ENCODE data around the gene CCDC160.
A peak's percentile ranks its signal among the peaks of the same experiment; 100 is the strongest.
"Not testable (repeated sequence)": the region's sequence is repeated elsewhere in the genome, so short reads cannot be mapped to it uniquely, and the experiment has no call there.

The CCDC160 gene

GRCh38 chrX:134236626-134237614, at the start of gene CCDC160:
CCDC160 (plus strand) TSS chrX:134237182; CDS start chrX:134244801, 7,619 bp downstream.
- peak; percentile 85 for DNase-seq (ENCODE audit: low read depth, low spot score)

- no peak for DNase-seq (ENCODE audit: low read depth, low spot score)
Measured at GRCh38 chrX:134191281-134191680, 45.7 kb upstream of the CCDC160 start.

GRCh38 chrX:134194915-134195314, 42.1 kb upstream of the CCDC160 start:
- DNase-seq (ENCODE audit: low read depth, low spot score): no peak

GRCh38 chrX:134202561-134202960, 34.4 kb upstream of the CCDC160 start:
- peak; percentile 42 for DNase-seq (ENCODE audit: low read depth, low spot score)

GRCh38 chrX:134206221-134206620, 30.8 kb upstream of the CCDC160 start:
- no peak for DNase-seq (ENCODE audit: low read depth, low spot score)

GRCh38 chrX:134210465-134210864, 26.5 kb upstream of the CCDC160 start:
- DNase-seq (ENCODE audit: low read depth, low spot score): no peak

- no peak for DNase-seq (ENCODE audit: low read depth, low spot score)
Measured at GRCh38 chrX:134235236-134235635, 1.7 kb upstream of the CCDC160 start.

GRCh38 chrX:134238144-134238543, 1.2 kb downstream of the CCDC160 start:
- not testable (repeated sequence) for DNase-seq (ENCODE audit: low read depth, low spot score)

GRCh38 chrX:134239016-134239415, 2.0 kb downstream of the CCDC160 start:
- DNase-seq (ENCODE audit: low read depth, low spot score): no peak

GRCh38 chrX:134240209-134240608, 3.2 kb downstream of the CCDC160 start:
- peak; percentile 79 for DNase-seq (ENCODE audit: low read depth, low spot score)

- no peak for DNase-seq (ENCODE audit: low read depth, low spot score)
Measured at GRCh38 chrX:134241960-134242619, 5.1 kb downstream of the CCDC160 start.

- DNase-seq (ENCODE audit: low read depth, low spot score): no peak
Measured at GRCh38 chrX:134244043-134244442, 7.1 kb downstream of the CCDC160 start.

- peak; percentile 58 for DNase-seq (ENCODE audit: low read depth, low spot score)
Measured at GRCh38 chrX:134246282-134246681, 9.3 kb downstream of the CCDC160 start.

GRCh38 chrX:134247492-134247891, 10.5 kb downstream of the CCDC160 start:
- no peak for DNase-seq (ENCODE audit: low read depth, low spot score)

GRCh38 chrX:134249241-134249640, 12.3 kb downstream of the CCDC160 start:
- DNase-seq (ENCODE audit: low read depth, low spot score): no peak

- DNase-seq (ENCODE audit: low read depth, low spot score): no peak
Measured at GRCh38 chrX:134251241-134251640, 14.3 kb downstream of the CCDC160 start.

GRCh38 chrX:134254511-134254910, 17.5 kb downstream of the CCDC160 start:
- no peak for DNase-seq (ENCODE audit: low read depth, low spot score)

- no peak for DNase-seq (ENCODE audit: low read depth, low spot score)
Measured at GRCh38 chrX:134255555-134255954, 18.6 kb downstream of the CCDC160 start.

- DNase-seq (ENCODE audit: low read depth, low spot score): no peak
Measured at GRCh38 chrX:134256684-134257083, 19.7 kb downstream of the CCDC160 start.

- no peak for DNase-seq (ENCODE audit: low read depth, low spot score)
Measured at GRCh38 chrX:134258202-134258601, 21.2 kb downstream of the CCDC160 start.

GRCh38 chrX:134285934-134286333, 49.0 kb downstream of the CCDC160 start:
- DNase-seq (ENCODE audit: low read depth, low spot score): not testable (repeated sequence)

GRCh38 chrX:134287346-134287745, 50.4 kb downstream of the CCDC160 start:
- no peak for DNase-seq (ENCODE audit: low read depth, low spot score)

GRCh38 chrX:134294548-134294947, 57.6 kb downstream of the CCDC160 start:
- no peak for DNase-seq (ENCODE audit: low read depth, low spot score)
